WI38 (cell line): ENCODE data around the gene MFAP5.

Experiments
- H3K4me3 ChIP-seq: 2 replicates; pipeline ENCODE4 v1.5.1; 2011; ENCODE audit warnings: low read depth, mild to moderate bottlenecking, control low read depth, low read length
- TF ChIP-seq, protein P1 (sequence below): IDR thresholded peaks from 2 replicates; pipeline ENCODE4 v1.5.1; 2012; ENCODE audit warnings: low read depth, mild to moderate bottlenecking, control low read depth, low read length

The MFAP5 gene

DNA sequence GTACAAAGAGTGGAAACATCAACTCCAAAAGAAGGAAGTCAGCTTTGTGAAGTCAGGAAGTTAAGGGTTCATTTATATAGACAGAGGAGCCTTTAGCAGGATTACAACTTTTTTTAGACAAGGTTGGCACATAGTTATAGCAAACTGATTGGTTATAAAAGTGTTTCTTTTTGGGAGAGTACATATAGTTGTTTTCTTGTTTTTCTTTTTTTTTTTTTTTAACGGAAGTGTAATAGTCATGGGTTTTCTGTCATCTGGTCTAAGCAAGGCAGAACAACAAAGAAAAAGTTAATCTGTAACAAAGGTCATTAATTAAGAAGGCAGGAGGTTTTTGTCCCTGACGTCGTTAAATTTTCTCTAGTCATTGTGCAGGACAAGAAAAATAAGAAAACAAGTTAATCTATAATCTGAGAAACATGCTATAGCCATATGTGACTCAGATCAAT lies 13.0 kb upstream of the MFAP5 start:
- TF ChIP-seq, protein P1, sequence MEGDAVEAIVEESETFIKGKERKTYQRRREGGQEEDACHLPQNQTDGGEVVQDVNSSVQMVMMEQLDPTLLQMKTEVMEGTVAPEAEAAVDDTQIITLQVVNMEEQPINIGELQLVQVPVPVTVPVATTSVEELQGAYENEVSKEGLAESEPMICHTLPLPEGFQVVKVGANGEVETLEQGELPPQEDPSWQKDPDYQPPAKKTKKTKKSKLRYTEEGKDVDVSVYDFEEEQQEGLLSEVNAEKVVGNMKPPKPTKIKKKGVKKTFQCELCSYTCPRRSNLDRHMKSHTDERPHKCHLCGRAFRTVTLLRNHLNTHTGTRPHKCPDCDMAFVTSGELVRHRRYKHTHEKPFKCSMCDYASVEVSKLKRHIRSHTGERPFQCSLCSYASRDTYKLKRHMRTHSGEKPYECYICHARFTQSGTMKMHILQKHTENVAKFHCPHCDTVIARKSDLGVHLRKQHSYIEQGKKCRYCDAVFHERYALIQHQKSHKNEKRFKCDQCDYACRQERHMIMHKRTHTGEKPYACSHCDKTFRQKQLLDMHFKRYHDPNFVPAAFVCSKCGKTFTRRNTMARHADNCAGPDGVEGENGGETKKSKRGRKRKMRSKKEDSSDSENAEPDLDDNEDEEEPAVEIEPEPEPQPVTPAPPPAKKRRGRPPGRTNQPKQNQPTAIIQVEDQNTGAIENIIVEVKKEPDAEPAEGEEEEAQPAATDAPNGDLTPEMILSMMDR: no peak

DNA sequence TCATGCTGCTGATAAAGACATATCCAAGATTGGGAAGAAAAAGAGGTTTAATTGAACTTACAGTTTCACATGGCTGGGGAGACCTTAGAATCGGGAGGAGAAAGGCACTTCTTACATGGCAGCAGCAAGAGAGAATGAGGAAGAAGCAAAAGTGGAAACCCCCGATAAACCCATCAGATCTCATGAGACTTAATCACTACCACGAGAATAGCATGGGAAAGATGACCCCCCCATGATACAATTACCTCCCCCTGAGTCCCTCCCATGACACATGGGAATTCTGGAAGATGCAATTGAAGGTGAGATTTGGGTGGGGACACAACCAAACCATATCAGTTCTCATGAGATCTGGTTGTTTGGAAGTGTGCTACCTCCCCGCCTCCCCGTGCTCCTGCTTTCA lies 9.8 kb upstream of the MFAP5 start:
- TF ChIP-seq, protein P1: no peak
- no peak overlapping the region for H3K4me3 ChIP-seq

More for the DNA sequence above, 13.0 kb upstream of the MFAP5 start:
- no peak overlapping the region for H3K4me3 ChIP-seq

DNA sequence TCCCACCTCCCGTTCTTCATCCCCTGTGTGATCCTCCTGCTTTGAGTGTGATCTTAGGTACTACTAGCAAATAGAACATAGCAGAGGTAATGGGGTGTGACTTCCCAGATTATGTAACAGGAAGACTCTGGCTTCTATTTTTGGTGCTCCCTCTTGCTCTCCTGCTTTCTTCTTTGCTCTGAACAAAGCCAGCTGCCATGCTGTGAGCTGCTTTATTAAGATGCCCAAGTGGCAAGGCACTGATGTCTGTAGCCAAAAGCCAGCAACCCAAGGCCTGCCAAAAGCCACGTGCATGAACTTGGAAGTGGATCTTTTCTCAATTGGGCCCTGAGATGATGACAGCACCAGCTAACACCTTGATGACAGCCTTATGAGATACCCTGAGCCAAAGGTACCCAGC lies 5.8 kb upstream of the MFAP5 start:
- H3K4me3 ChIP-seq: no peak overlapping the region
- TF ChIP-seq, protein P1: no peak

DNA sequence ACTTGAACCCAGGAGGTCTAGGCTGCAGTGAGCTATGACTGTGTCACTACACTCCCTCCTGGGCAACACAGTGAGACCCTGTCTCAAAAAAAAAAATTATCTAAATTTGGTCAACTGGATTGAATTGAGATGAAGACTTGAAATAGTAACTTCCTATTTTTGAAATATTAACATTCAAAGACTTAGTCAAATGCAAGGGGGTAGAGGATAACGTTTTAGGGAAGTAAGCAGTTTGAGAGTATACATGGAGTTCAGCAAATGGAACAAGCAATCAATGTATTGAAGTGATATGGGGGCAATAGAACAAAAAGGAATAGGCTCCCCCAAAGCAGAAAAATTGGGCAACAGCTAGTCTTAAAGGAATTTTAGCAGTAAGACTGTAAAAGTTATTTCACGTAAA lies 4.6 kb upstream of the MFAP5 start:
- TF ChIP-seq, protein P1: no peak
- no peak overlapping the region for H3K4me3 ChIP-seq

DNA sequence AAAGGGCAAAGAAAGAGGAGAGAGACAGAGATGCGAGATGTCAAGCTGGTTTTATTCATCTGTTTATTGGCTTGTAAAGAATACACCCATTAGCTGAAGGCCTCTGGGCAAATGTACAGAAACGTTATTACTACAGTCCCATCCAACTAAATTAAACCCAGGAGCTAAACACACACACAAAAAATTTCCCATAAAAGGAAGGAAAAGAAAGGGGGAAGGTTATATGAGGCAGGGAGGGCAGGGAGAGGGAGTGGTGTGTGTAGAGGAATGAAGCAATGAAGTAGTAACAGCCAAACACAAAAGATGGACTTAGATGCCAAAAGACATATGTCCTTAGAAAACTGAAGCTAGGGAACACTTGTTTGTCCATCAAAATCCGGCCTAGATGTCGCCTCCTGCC lies 3.1 kb upstream of the MFAP5 start:
- H3K4me3 ChIP-seq: no peak overlapping the region
- TF ChIP-seq, protein P1: no peak

DNA sequence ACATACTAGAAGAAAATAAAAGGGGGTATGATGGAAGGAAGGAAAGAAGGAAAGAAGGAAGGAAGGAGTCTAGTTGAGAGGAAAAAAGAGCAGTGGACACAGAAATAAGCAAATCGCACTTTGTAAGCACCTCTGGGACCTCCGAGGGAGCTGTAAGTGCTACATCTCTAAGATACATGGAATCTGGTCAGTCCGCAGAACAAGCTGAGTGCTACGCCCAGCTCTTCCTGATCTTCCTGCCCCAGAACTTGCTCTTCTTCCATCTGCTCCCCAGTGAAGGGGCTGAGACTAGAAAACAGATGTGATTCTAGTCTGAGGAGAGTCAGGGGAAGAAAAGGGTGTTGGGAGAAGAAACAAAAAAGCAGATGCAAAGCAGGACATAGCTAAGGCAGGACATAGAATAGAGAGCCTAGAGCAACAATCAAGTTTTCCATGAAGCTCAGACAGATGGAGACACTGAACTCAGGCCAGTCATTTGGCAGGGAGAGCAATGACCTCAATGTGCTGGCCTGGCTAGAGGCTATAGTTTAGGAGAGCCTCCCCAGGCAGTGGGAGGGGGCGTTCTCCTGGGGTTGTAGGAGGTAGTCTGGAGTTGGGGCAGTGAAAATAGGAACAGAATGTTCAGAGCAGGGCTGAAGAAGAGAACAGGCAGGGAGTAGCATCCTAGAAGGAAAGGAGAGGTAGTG lies 1.7 kb upstream of the MFAP5 start:
- no peak overlapping the region for H3K4me3 ChIP-seq
- TF ChIP-seq, protein P1: no peak

DNA sequence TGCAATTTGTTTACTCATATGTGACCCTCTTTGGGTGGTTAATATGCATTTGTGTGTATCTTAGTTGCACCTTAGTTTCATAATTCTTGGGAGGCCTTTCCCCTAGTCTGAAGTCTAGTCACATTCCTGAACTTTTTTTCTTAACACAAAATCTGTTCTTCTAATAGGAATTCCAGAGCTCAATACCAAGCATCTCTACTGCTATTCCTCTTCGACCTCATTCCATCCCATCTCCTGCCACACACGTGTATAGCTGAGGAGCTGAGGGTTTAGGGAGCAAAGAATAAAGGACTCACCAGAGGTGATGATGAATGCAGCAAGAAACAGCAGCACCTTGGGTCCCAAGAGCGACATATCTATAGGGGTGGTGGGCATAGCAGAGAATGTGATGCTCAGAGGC lies 875 bp downstream of the MFAP5 start:
- TF ChIP-seq, protein P1: no peak
- no peak overlapping the region for H3K4me3 ChIP-seq
